AG04449 (cell line): ENCODE data around the gene RTKN2.

Source experiments
- CTCF ChIA-PET: fragments of 350-600 bp; formaldehyde crosslinking; extraction: SDS; loops from one replicate; lab custom pipeline; 2021; ENCODE audit warnings: antibody characterized with exemption; lab: Yijun Ruan, JAX
- POLR2A ChIA-PET: fragments of 400-600, 350-600 bp; formaldehyde crosslinking; extraction: SDS; loops from one replicate; lab custom pipeline; 2020; ENCODE audit warnings: antibody characterized with exemption, inconsistent platforms; lab: Yijun Ruan, JAX
- DNase-seq: peaks from one replicate; pipeline ENCODE4 v3.0.0-alpha.2; 2010; ENCODE audit warnings: low read depth, low spot score
- H3K4me3 ChIP-seq: 2 replicates; pipeline ENCODE4 v1.5.1; 2011; ENCODE audit warnings: low read depth, mild to moderate bottlenecking, control low read depth, low read length
- CTCF ChIP-seq: IDR thresholded peaks from one replicate; pipeline ENCODE4 v1.5.1; 2011; ENCODE audit warnings: mild to moderate bottlenecking, moderate library complexity, low read length, control low read depth, inconsistent platforms; ENCODE audit not compliant: insufficient read depth; ENCODE audit errors: missing control alignments

The RTKN2 gene

GRCh38 chr10:62149621-62150020, 119.0 kb downstream of the RTKN2 start:
- ChIA-PET POLR2A (no interaction called here), CTCF (no interaction called here)
- no peak overlapping the region for H3K4me3 ChIP-seq
- no peak for DNase-seq
- TF ChIP-seq CTCF, result no peak

DNA sequence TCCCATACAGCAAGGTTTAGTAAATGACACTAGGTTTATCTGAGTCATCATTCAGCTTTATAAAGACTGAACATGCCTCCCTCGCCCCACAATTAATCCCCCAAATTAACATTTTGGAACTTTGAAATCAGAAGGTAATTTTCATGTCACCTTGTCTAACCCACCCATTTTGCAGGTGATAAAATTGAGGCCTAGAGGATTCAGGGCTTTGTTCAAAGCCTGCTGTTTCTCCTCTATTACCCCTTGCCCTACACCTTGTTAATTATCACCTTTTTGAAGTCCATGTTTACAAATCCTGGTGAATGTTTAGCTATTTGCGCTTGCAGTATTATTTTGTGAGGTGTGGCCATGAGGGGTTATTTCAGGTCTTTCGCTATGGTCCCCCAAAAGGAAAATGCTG, 120.5 kb downstream of the RTKN2 start:
- ChIA-PET POLR2A (interaction anchor here (1.2 kb wide), 1 partner anchor 9 kb away, joined by 4 read pairs; no protein-coding TSS in a partner anchor), CTCF (interaction anchor here (1.6 kb wide), 1 partner anchor 10 kb away, joined by 7 read pairs; no protein-coding TSS in a partner anchor)
- no peak for DNase-seq
- TF ChIP-seq CTCF, result no peak
- no peak overlapping the region for H3K4me3 ChIP-seq

GRCh38 chr10:62147425-62147824, 121.2 kb downstream of the RTKN2 start:
- TF ChIP-seq CTCF, result no peak
- DNase-seq, result no peak
- ChIA-PET CTCF (interaction anchor here (1.6 kb wide), 1 partner anchor 11 kb away, joined by 7 read pairs; no protein-coding TSS in a partner anchor), POLR2A (interaction anchor here (1.2 kb wide), 1 partner anchor 10 kb away, joined by 4 read pairs; no protein-coding TSS in a partner anchor)
- no peak overlapping the region for H3K4me3 ChIP-seq

GRCh38 chr10:62136931-62137330, 131.7 kb downstream of the RTKN2 start:
- ChIA-PET POLR2A (no interaction called here), CTCF (no interaction called here)
- no peak overlapping the region for H3K4me3 ChIP-seq
- no peak for TF ChIP-seq CTCF
- peak; percentile 29 for DNase-seq

- no peak for TF ChIP-seq CTCF
- POLR2A ChIA-PET, result no interaction called here
- CTCF ChIA-PET, result no interaction called here
These were observed 135.0 kb downstream of the RTKN2 start for GRCh38 chr10:62133618-62134017.

More at GRCh38 chr10:62133618-62134017, 135.0 kb downstream of the RTKN2 start:
- no peak overlapping the region for H3K4me3 ChIP-seq
- no peak for DNase-seq
